GM21825 (cell line): ENCODE results near the gene ELMO1.

Experiments used
- ATAC-seq: cut with Tn5 transposase; IDR thresholded peaks from one replicate; pipeline ENCODE4 v1.9.1; 2021; ENCODE audit warnings: mild to moderate bottlenecking, moderate library complexity; ENCODE audit not compliant: unreplicated experiment

Gene ELMO1

GRCh38 chr7:36821617-36822016, 627.0 kb downstream of the ELMO1 start:
- no peak for ATAC-seq

- ATAC-seq, result no peak
Observed at GRCh38 chr7:36820527-36821170, 628.0 kb downstream of the ELMO1 start.

DNA sequence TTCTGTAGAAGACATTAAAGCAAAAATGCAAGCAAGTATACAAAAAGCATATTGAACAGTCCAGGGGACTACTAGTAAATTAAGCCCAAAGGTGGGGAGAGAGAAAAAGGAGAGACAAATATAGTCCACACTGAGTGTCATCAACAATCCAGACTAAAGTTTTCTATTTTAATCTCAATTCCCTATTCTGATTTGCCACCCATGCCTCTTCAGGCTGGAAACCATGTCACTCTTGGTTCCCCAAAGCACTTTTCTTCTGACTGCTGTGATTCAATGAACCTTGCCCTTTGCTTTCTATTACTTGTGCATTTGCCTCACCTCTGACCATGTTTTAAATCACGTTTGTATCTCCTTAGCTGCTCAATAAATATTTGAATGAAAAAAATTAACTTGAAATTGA, 629.0 kb downstream of the ELMO1 start:
- ATAC-seq, result no peak

DNA sequence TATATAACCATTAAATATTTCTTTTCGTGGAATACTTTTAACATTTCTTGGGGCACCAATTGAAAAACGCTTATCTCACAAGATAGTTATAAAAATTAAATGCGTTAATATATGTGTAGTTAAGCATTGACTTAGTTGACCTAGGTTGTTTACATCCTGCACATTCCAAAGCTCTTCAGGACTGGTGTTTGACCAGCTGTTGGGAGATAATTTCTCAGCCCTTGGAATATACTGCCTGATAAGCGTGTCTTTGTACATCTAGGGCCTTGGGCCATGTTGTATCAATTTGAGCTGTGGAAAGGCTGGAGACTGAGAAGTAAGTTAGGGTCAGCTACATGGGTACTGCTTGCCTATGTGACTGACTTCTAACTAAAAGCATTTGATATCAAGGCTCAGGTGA, 634.4 kb downstream of the ELMO1 start:
- ATAC-seq, result no peak

GRCh38 chr7:36811807-36812206, 636.9 kb downstream of the ELMO1 start:
- ATAC-seq, result no peak

DNA sequence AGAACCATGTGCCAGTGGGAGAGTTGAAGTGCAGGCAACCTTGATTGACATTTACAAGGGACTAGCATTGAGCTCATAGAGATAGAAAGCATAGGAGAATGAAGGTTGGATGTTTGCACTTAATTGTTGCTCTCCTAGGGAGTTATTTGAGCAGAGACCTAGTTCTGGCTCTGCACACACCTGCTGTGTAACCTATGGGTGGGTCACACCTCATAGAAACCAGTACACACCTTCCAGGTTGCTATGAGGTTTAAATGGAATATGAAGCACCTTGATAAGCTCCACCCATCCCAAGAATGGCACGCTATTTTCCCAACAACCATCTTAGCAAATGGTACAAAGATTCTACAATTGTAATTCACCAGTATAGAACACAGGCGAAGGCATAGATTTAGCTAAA, 638.2 kb downstream of the ELMO1 start:
- no peak for ATAC-seq

- ATAC-seq, result no peak
Observed at GRCh38 chr7:36810032-36810431, 638.6 kb downstream of the ELMO1 start.

DNA sequence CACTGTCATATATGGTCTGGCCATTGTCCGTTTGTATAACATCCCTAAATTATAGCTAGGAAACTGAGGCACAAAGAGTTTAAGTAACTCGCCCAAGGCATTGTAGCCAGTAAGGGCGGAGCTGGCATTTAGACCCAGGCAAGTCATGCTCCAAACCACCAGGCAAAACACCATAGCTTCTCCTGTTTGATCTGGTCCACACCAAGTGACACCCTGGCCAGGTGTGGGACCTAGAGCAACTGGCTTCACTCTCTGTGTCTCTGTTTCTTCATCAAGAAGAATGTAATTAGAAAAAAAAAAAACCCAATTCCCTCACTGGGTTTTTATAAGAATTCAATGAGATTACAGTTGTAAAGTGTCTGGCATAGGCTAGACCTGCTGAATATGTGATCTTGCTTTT, 639.2 kb downstream of the ELMO1 start:
- no peak for ATAC-seq

- no peak for ATAC-seq
Observed at GRCh38 chr7:36809086-36809485, 639.6 kb downstream of the ELMO1 start.

- no peak for ATAC-seq
Observed at GRCh38 chr7:36806891-36807290, 641.8 kb downstream of the ELMO1 start.
